Adrenal gland (tissue), 5 donors: ENCODE data around the gene TEKTIP1.

Source experiments
- POLR2A ChIP-seq, 2 donors: fragments of 450-650 bp; IDR thresholded peaks; one replicate each; pipeline ENCODE4 v1.6.1; 2017; ENCODE audit warnings: antibody characterized with exemption in 2 of 2, mild to moderate bottlenecking in 2 of 2, moderate library complexity in 1 of 2
- TF ChIP-seq, protein P1 (sequence below), 6 experiments: fragments of 450-650 bp in 4 of 6; fragments of 200-600 bp in 2 of 6; sonication (generic) in 1 of 6; IDR thresholded peaks; 1 replicate in 5 of 6; 2 replicates in 1 of 6; pipeline versions ENCODE4 v1.5.1 to v1.8.0; 2016 to 2021; ENCODE audit warnings: antibody characterized with exemption in 6 of 6, mild to moderate bottlenecking in 2 of 6, moderate library complexity in 1 of 6
- donor health status: DM: no; HTN: no; CAD: no.

DNA sequence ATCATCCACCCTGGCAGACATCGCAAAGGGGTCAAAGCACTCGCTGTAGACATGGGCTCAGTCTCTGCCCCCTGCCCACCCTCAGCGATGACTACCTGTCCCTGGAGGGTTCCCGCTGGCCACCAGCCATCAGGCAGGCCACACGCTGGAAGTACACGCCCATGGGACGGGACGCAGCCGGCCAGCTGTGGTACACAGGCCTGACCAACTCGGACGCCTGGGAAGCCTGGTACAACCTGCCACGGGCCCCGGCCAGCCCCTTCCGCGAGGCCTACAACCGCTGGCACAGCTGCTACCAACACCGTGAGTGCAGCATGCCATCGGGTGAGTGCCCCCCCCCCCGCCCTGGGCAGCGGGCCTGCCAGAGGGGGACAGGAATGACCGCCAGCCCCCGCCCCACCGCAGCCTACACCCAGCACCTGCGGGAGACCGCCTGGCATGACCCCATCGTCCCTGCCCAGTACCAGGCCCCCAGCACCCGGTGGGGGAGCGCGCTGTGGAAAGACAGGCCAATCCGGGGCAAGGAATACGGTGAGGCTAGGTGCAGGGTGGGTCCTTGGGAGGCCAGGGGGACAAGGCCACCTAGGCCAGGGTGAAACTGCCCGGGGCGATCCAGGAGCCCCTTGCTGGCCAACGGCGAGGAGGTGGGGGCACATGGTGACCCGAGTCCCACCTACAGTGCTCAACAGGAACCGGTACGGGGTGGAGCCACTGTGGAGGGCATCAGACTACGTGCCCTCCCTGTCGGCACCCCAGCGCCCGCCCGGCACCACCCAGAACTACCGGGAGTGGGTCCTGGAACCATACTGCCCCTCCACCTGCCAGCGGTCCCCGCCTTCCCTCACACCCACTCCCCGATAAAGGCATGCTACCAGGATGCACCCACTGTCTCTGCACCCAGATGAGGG, 4.4 kb downstream of the TEKTIP1 start:
- no peak for TF ChIP-seq POLR2A (IDR thresholded peaks at IDR 0.05)
- TF ChIP-seq, protein P1, sequence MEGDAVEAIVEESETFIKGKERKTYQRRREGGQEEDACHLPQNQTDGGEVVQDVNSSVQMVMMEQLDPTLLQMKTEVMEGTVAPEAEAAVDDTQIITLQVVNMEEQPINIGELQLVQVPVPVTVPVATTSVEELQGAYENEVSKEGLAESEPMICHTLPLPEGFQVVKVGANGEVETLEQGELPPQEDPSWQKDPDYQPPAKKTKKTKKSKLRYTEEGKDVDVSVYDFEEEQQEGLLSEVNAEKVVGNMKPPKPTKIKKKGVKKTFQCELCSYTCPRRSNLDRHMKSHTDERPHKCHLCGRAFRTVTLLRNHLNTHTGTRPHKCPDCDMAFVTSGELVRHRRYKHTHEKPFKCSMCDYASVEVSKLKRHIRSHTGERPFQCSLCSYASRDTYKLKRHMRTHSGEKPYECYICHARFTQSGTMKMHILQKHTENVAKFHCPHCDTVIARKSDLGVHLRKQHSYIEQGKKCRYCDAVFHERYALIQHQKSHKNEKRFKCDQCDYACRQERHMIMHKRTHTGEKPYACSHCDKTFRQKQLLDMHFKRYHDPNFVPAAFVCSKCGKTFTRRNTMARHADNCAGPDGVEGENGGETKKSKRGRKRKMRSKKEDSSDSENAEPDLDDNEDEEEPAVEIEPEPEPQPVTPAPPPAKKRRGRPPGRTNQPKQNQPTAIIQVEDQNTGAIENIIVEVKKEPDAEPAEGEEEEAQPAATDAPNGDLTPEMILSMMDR (IDR thresholded peaks at IDR 0.05): no peak
